Myocyte (in vitro differentiated cells): ENCODE data around the gene CPED1. TPM values are rescaled to one million over a fixed set of nuclear protein-coding genes. Genes with fewer than 3 reads are reported as not detected.
A peak's percentile ranks its signal among the peaks of the same experiment; 100 is the strongest.
"Not testable (repeated sequence)": the region's sequence is repeated elsewhere in the genome, so short reads cannot be mapped to it uniquely, and the experiment has no call there.

Experiments used
- DNase-seq: peaks from one replicate; pipeline ENCODE4 v3.0.0-alpha.2; 2012; ENCODE audit warnings: low read depth
- total RNA-seq: library from RNA; depleted of rRNA; stranded (reverse); fragments of >200 nt; gene quantifications from 2 replicates; pipeline ENCODE4 v1.2.3, GENCODE V29; 2014

Gene CPED1
- total RNA-seq, 1 donor from 2014 or later = 26.5 TPM

DNA sequence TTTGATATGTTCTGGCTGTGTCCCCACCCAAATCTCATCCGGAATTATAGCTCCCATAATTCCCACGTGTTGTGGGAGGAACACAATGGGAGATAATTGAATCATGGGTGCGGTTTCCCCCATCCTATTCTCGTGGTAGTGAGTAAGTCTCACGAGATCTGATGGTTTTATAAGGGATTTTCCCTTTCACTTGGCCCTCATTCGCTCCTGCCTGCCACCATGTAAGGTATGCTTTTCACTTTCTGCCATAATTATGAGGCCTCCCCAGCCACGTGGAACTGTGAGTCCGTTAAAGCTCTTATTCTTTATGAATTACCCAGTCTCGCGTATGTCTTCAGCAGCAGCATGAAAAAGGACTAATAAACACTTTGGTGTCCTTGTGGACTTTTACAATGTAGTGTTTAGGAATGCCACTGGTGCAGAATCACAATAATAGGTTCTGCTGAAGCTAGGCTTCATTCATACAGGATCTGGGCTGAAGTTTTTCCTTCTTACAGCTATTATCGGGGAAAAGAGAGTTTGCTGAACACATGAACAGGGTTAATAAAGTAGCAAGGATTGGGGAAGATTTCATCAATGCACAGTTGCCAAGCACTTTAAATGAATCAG lies 74.3 kb downstream of the CPED1 start:
- DNase-seq = no peak

DNA sequence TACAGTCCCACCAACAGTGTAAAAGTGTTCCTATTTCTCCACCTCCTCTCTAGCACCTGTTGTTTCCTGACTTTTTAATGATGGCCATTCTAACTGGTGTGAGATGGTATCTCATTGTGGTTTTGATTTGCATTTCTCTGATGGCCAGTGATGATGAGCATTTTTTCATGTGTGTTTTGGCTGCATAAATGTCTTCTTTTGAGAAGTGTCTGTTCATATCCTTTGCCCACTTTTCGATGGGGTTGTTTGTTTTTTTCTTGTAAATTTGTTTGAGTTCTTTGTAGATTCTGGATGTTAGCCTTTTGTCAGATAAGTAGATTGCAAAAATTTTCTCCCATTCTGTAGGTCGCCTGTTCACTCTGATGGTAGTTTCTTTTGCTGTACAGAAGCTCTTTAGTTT lies 79.2 kb downstream of the CPED1 start:
- DNase-seq = not testable (repeated sequence)

DNA sequence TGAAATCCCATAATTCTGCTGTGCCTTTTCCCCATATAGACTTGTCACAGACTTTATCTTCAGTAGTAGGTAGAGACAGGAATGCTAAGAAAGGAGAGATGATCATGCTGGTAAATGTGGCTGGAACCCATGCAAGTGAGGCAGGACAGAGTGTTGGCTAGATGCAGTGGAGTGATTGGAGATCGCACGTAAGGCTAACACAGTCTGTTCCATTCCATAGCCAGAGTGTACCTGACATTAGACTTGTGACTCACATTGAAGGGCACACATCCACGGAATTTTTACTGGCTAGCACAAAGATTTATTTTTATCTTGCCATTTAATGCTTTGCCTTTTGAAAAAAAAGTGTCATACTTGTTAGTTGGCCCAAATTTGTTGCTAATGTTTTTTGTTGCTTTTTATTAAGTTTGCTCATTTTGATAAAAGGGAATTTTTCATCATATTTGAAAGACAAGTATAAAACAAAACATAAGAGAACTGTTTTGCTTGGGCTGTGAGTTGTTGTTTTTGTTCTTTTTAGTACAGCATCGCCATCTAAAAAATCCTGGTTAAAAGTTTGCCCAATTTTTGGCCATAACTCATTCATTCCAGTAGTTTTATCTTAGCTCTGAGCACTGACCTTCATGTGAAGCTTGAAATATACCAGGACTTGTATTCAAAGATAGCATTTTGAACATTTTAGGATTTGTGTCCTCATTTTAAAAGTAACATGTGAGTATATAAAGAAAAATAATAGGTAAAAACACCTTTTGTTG lies 81.0 kb downstream of the CPED1 start:
- DNase-seq = peak; percentile 51

DNA sequence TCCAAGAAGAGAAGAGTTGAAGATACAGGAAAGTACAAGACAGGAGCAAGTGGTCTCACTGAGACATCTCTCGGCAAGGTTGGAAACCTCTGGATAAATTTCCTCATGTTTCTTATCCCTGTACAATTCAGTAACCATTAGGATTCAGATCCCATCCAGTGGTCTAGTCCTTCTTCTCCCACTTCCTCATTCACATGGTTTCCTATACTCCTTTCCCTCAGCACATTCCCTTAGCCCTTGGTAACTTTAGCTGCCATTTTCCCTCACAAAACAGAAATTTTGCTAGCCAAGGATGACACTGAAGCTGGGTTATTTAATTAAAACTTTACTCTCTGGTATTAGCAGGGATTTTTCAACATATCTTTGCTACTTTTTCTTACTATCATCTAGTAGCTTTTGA lies 82.6 kb downstream of the CPED1 start:
- no peak for DNase-seq

DNA sequence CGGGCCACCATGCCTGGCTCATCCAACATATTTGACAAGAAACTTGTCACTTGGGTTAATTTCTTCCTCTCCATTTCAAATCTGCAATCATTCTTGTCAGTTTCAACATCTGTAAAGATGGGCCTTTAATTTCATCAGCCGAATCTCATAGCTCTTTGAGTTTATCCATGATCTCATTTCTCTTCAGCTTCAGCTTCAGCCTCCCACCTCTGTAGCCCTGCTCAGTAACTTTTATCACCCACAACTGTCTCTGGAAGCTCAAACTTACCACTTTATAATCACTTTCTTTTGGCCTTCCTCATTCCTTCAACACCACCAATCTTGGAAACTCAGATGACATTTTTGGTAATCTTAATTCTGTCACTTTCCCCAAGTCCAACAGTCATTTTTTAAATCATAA lies 83.2 kb downstream of the CPED1 start:
- no peak for DNase-seq

DNA sequence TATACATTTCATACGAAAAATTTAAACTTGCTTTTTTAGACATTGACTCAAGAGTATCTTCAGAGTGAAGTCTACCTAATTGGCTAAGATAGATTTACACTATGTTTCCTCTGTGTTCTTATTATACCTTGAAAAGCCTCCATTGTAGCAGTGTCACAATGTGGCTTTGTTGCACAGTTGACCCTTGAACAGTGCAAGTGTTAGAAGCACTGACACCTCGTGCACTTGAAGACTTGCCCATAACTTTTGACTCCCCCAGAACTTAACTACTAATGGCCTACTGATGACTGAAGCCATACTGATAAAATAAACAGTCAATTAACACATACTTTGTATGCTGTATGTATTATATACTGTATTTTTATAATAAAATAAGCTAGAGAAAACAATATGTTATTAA lies 84.3 kb downstream of the CPED1 start:
- no peak for DNase-seq

DNA sequence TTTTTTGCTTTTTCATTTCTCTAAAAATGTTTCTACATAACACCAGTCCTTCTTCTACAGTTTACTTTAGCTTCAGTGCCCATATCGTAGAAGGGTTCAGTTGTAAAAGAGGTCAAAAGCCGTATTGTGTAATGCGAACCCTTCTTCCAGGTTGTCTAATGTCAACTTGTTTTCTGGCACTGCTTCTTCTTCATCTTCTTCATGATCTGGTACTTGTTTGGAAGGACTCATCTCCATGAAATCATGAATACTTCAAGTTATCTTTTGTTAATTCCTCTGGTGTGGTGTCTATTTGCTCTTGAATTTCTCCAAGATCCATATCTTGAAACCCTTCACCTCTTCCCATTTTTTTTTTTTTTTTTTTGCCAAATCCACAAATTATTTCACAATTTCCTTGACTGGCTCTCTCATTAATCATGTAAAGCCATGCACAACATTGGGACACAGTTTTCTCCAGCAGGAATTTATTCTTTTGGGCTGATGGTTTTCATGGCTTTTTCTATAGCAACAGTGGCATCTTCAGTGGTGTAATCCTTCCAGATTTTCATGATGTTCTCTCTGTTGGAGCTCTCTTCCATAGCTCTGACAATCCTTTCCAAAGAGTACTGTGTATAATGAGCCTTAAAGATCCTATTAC lies 85.1 kb downstream of the CPED1 start:
- DNase-seq = no peak

DNA sequence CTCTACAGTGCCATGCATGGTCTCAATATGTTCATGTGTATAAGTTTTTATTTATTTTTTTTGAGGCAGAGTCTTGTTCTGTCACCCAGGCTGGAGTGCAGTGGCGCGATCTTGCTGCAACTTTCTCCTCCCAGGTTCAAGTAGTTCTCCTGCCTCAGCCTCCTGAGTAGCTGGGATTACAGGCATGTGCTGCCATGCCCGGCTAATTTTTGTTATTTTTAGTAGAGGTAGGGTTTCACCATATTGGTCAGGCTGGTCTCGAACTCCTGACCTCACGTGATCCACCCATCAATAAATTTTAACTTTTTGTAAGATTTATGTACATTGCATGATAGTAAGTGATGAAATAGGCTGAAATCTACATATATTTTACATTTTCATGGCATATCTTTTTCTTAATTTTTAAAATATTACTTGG lies 86.9 kb downstream of the CPED1 start:
- not testable (repeated sequence) for DNase-seq

DNA sequence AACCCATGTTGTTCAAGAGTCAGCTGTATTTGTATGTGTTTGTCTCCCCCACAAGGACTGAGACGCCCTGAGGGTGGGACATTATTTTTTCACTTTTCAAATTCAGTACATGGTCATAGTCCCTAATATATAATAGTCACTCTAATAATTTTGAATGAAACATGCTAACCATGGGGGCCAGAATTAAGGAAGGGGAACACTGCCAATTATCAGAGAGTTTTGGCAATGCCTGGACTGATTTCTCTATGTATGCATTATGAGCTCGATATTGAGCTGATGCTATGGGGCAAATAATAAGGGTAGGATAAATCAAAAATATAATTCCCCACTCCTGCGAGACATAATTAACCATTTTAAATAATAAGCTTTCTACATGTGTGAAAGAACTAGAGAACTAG lies 87.4 kb downstream of the CPED1 start:
- DNase-seq = no peak

DNA sequence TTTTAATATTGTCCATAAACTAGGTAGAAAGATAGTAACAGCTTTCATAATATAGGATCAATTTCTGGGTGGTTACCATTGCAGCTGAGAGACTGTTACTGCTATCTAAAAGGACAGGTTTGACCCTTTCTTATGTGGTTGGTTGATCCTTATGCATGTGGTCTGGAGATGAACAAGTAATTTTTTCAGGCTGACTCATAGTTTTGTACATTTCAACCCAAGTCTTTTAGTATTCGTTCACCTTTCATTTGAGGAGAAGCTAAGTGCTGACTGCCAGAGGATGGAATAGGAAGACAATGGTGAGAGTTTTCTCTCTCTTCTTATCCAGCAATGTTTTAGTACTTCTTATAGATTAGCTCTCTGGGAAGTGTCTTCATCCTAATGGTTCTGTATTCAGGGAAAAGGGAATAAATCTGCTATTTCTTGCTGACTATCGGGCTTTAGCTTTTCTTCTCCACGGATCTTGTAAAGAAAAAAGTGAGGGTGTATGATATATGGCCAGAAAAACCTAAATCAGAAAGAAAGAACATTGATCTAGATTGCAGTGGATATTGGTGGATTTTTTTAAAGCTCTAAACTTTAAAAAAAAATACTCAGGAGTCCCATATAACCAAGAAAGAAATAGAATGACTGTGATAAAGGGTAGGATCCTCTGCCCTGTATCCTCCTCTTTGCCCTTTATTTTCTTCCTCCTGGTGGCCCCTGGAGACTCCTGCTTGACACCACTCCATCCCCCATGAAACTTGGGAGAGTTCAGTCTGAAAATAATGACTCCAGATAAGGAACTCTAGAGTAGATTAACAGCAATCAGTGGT lies 88.0 kb downstream of the CPED1 start:
- peak; percentile 47 for DNase-seq

DNA sequence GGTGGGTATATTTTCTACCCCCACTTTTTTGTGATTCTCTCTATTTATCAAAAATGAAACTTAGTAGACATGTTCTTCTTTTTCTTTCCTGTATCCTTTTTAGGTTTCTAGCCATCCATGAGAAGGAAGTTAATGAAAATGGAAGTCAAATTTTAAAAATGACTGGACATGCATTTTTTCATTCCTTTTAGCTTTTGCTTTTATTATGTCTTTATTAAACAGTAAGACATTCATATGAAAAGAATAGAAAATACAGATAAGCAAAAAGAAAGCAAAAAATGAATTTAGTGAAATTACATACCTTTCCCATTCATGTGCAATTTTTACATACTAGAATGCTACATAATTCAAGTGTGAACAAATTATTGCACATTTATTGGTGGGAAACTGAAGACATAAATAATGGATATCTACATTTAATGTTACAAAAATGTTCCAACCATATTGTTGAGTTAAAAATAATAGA lies 88.7 kb downstream of the CPED1 start:
- DNase-seq = no peak

DNA sequence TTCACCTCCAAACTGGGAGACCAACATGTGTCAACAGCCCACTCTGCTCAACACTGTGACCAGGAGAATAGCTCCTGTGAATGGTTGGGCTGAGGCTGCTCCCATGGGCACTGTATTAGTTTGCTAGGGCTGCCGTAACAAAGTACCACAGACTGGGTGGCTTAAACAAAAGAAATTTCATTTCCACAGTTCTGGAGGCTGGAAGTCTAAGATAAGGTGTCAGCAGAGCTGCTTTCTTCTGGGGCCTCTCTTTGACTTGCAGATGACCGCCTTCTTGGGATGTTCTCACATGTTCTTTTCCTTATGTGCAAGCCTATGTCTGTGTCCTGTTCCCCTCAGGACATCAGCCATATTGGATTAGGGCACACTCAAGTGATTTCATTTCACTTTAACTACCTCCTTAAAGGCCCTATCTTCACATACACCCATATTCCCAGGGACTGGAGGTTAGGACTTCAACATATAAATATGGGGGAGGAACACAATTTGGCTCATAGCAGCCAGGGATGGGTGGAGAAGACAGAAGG lies 90.3 kb downstream of the CPED1 start:
- DNase-seq = no peak

DNA sequence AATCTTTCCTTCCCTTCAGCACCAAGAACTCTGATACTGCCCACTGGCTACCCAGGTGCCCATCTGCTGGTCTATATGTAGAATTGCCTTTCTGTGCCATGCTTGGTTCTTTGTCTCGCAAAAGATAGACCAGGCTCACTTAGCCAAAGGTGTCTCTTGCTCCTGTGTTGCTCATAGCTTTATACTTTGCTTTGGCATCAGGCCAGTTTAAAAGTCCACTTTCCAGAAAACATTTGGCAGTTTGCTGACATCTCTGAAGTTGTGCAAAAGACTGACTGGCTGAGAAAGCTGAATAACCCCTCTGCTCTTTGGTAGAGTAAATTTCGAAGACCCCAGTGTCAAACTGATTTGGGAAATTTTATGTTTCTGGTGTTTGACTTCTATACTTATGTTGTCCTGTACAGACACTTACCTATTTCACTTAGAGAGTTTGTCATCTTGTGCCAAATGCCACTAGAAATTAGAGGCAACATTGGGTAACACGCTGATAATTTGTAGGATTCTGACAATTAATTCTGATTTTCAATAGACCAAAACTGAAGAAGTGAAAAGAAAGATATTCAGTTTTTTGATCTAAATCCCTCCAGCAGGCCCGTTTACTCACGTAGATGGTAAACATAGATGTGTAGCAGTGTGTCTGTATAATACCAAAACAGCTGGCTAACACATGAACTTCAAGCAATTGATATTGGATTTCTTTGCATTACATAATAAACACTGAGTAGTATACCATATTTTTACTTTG lies 91.1 kb downstream of the CPED1 start:
- DNase-seq = peak; percentile 38

DNA sequence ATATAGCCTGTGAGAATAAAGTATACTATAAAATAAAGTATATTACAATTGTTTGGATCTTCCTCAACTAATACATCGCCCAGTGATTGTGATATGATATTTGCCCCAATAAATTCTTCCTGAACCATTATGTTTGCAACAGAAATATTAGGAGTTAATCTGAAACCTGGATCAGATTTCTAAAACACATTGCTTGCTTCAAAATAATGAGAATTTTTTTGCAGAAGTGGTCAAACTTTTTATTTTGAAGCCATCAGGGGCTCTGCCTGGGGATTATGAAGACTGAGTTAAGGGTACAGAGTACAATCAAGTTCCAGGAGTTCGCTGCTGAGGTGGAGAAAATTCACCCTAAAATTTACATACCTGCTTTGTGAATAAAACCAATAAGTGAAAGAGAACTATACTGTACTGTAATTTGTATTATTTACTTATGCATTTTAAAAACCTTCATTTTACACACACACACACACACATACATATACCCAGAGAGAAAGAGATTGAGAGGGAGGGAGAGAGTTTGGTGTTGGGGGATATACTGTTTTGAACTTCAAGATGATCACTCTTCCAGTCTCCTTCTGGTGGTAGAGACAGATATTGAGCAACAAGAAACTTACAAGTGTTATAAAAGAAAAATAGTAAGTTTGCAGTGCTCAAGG lies 91.9 kb downstream of the CPED1 start:
- DNase-seq = no peak

DNA sequence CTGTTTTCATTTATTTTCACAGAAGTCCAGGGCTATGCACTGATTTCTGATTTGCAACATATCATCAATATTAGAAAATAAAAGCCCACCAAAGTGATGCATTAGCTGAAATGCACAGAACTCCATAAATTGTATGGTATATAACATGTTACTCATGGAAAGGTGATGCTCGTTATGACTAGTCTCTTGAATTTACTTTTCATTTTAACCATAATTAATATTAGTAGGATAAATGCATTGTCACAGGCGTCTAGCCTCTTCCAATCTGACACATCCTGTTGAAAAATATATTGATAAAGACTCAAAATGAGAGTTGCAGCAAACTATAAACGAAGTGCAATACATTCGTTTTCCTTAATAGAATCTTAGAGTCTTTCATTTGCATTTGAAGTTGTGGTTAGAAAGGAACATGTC lies 92.4 kb downstream of the CPED1 start:
- DNase-seq = no peak

DNA sequence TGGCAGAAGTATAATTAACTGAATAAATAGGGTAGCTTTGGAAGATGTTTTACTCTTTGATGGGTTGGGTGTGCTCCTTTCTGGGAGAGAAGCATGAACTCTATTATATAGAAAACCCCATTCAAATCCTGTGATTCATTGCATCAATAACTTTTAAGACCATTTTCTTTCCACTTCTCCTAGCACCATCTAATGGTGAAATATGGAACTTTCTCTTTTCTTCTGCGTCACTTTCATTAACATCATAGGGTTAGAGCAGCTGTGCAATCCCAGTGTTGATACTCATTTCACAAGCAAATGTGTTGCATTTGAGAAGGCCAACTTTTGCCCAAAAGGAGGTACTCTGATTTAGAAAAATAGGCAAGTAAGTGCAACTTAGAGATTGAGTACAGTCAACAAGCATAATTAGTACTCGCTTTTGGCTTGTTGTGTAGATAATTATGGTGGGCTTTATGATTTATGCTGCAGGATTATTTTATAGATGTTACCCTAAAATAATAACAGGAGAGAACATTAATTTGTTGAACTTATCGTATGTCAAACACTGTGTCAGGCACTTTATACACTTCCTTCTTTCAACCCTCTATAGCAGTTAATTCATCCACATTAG lies 92.9 kb downstream of the CPED1 start:
- peak; percentile 92 for DNase-seq

DNA sequence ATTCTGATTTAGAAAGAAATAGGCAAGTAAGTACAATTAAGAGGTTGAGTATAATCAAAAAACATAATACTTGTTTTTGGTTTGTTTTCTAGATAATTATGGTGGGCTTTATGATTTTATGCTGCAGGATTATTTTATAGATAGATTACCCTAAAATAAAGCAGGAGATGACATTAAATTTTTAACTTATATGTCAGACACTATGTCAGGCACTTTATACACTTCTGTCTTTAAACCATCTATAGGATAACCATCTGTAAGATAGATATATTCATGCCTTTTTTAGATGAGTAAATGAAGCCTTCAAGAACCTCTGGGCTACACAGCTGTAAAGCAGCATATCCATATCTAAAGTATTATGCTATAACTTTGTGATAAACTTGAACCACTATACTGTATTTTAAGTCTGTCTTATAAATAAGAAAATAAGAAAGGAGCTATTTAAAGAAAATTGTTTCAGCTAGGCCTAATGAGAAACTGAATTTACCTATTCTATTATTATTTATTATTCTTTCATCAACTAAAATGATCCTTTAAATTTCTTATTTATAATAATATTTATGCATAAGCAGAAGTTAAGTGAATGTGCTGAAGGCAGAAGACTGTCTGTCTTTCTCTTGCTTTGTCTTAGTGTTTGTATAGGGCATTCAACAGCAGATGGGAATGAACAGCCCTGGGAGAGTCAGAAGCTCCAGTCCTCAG lies 94.0 kb downstream of the CPED1 start:
- DNase-seq = no peak

DNA sequence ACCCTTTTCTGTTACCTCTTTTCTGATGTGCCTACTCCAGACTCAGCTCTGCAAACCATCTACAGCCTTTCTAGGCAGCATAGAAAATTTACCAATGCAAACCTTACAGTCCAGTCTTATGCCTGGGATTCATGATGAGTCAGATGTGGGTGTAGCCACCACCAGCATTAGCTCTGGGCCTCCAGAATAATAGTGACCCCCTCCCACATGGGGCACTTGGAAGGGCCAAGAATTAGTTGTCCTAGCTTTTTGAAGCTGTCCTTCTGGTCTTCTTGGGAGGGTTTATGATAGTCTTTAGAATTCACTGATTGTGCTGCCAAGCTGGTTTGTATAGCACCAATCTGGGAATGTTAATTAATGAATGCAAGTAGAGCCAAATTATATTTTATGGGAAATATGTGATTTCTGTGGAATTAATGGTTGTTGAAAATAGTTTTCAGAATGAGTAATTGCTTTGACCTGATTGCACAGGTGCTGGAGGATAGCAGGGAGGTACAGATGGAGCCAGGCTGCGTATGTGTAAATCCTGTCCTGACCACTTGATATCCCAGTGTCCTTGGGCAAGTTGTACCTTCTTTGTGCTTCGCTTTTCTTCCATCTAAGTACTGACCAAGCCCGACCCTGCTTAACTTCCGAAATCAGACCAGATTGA lies 94.8 kb downstream of the CPED1 start:
- peak; percentile 83 for DNase-seq
